Body of pancreas (tissue), 4 donors: ENCODE results near the gene CNIH2. TPM values are rescaled to one million over a fixed set of nuclear protein-coding genes. Genes with fewer than 3 reads are reported as not detected.
A peak's percentile ranks its signal among the peaks of the same experiment; 100 is the strongest.

Experiments
- ATAC-seq: fragments of 150-250 bp; one replicate; pipeline ENCODE4 v1.9.1; 2016
- DNase-seq, 4 donors: peaks; one replicate each; pipeline ENCODE4 v3.0.0-alpha.2; 2019
- H3K27ac ChIP-seq, 4 donors: fragments of 200-600 bp; sonication (generic); 1 replicate in 3 of 4; 2 replicates in 1 of 4; pipeline versions ENCODE4 v1.5.1 to v1.6.1; 2016 to 2019; ENCODE audit warnings: mild to moderate bottlenecking in 1 of 4, mixed read lengths in 1 of 4, moderate library complexity in 1 of 4
- H3K27me3 ChIP-seq, 2 donors: fragments of 200-600 bp; sonication (generic); one replicate each; pipeline ENCODE4 v1.6.0; 2016; ENCODE audit warnings: mild to moderate bottlenecking in 1 of 2
- H3K36me3 ChIP-seq, 2 donors: fragments of 200-600 bp; sonication (generic); replicated peaks in 1 of 2; 2 replicates each; pipeline ENCODE4 v1.5.1; 2016; ENCODE audit warnings: low read depth in 2 of 2; ENCODE audit not compliant: insufficient read depth in 1 of 2
- H3K4me1 ChIP-seq: fragments of 200-600 bp; sonication (generic); one replicate; pipeline ENCODE4 v1.6.0; 2016
- H3K4me3 ChIP-seq, 2 donors: fragments of 200-600 bp; sonication (generic); 1 replicate in 1 of 2; 2 replicates in 1 of 2; pipeline ENCODE4 v1.5.1; 2016 to 2019
- H3K9me3 ChIP-seq, 3 donors: fragments of 200-600 bp; sonication (generic); 1 replicate in 2 of 3; 2 replicates in 1 of 3; pipeline ENCODE4 v1.5.1; 2016
- POLR2A ChIP-seq, 3 donors: fragments of 450-650 bp; IDR thresholded peaks; one replicate each; pipeline ENCODE4 v1.6.1; 2016; ENCODE audit warnings: antibody characterized with exemption in 3 of 3, mild to moderate bottlenecking in 2 of 3
- WGBS, 2 donors: methylation state at CpG; one replicate each; pipeline ENCODE4 v1.1.5; 2017; 5-methylcytosine and 5-hydroxymethylcytosine counted together
- intact Hi-C: fragments of 100-400 bp; cut with DNase I; formaldehyde crosslinking; loops from one replicate; pipeline ENCODE4 v1.15.1; 2023
- total RNA-seq, 2 donors: library from RNA; depleted of rRNA; stranded (reverse); fragments of >200 nt; gene quantifications; one replicate each; pipeline ENCODE4 v1.1.0, GENCODE V29; 2016
- TF ChIP-seq, protein P1 (sequence below), 7 experiments: fragments of 450-650 bp in 4 of 7; fragments of 200-600 bp in 3 of 7; sonication (generic) in 3 of 7; IDR thresholded peaks; one replicate each; pipeline ENCODE4 v1.5.1; 2016 to 2019; ENCODE audit warnings: antibody characterized with exemption in 7 of 7

The CNIH2 gene
- total RNA-seq, 2 donors from 2014 or later: 3.6 to 4.6 TPM

DNA sequence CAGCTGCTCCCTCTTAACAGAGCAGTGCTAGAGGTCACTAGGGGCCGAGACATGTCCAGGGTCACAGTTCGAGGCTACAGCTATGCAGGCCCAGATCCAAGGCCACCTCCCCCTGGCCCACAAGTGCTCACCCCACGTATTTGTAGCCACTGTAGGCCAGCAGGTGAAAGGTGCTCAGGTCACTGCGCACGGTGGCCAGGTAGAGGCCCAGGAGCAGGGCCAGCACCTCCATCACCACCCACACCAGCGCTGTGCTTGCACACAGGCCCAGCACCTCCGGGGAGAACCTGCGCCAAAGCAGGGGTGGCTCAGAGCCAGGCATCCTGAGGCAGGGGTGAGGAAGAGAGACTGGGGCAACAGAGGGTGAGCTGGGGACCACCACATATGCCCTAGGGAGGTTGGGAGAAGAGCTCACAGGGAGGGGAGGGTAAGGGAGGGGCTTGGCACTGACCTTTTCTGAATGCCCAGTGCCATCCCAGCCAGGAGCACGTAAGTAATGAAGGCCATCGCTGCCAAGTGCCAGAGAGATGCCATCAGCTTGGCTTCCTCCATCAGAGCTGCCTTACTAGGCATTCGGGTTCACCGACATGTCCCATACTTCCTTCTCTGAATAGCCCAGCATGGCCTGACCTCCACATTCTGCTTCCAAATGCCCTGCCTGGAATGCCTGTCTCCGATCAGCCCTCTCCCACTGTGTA lies 7.4 kb downstream of the CNIH2 start:
- 71 to 73% methylated on average over 7 to 12 of the region's 13 CpGs for WGBS, 2 donors
- intact Hi-C loops: no loop called here
- no peak for ATAC-seq

DNA sequence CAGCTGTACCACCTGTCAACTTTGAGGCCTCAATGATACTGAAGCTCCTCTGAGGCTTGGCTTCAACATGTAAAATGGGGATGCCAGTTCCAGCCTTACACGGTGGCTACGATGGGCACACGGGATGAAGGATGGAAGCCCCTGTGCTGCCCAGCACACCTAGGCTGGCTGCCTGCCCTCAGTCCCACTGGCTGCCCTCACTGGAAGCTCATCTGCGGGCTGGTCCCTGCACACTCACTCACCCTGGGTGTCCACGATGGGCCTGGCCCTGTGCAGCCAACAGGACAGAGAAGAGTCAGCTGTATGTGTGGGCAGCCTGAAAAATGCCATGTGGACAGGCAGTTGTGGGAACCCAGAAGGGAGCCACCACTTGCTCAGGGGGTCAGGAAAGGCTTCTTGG lies 8.7 kb downstream of the CNIH2 start:
- Histone ChIP-seq H3K4me3 (no peak overlapping the region), H3K36me3 (peaks cover 0 to 2% of the 10 kb centered on the region in 2 donors), H3K27me3 (no peaks in the 10 kb centered on the region), H3K4me1 (peaks cover 40% of the 10 kb centered on the region), H3K9me3 (no peaks in the 10 kb centered on the region), H3K27ac (no peak overlapping the region)
- TF ChIP-seq, protein P1, sequence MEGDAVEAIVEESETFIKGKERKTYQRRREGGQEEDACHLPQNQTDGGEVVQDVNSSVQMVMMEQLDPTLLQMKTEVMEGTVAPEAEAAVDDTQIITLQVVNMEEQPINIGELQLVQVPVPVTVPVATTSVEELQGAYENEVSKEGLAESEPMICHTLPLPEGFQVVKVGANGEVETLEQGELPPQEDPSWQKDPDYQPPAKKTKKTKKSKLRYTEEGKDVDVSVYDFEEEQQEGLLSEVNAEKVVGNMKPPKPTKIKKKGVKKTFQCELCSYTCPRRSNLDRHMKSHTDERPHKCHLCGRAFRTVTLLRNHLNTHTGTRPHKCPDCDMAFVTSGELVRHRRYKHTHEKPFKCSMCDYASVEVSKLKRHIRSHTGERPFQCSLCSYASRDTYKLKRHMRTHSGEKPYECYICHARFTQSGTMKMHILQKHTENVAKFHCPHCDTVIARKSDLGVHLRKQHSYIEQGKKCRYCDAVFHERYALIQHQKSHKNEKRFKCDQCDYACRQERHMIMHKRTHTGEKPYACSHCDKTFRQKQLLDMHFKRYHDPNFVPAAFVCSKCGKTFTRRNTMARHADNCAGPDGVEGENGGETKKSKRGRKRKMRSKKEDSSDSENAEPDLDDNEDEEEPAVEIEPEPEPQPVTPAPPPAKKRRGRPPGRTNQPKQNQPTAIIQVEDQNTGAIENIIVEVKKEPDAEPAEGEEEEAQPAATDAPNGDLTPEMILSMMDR (IDR thresholded peaks at IDR 0.05): no peak
- TF ChIP-seq POLR2A (IDR thresholded peaks at IDR 0.05): no peak
- WGBS, 2 donors: 70 to 86% methylated on average over 2 to 5 of the region's 5 CpGs
- ATAC-seq (no peak), DNase-seq (no peak)
- intact Hi-C loops: no loop called here

More for the DNA sequence above, 7.4 kb downstream of the CNIH2 start:
- Histone ChIP-seq H3K9me3 (no peaks in the 10 kb centered on the region), H3K4me1 (peaks cover 32% of the 10 kb centered on the region), H3K36me3 (peaks cover 0 to 2% of the 10 kb centered on the region in 2 donors), H3K27ac (no peak overlapping the region), H3K27me3 (no peaks in the 10 kb centered on the region), H3K4me3 (no peak overlapping the region)
- no peak for DNase-seq
- TF ChIP-seq, protein P1 (IDR thresholded peaks at IDR 0.05): no peak
- no peak for TF ChIP-seq POLR2A (IDR thresholded peaks at IDR 0.05)

DNA sequence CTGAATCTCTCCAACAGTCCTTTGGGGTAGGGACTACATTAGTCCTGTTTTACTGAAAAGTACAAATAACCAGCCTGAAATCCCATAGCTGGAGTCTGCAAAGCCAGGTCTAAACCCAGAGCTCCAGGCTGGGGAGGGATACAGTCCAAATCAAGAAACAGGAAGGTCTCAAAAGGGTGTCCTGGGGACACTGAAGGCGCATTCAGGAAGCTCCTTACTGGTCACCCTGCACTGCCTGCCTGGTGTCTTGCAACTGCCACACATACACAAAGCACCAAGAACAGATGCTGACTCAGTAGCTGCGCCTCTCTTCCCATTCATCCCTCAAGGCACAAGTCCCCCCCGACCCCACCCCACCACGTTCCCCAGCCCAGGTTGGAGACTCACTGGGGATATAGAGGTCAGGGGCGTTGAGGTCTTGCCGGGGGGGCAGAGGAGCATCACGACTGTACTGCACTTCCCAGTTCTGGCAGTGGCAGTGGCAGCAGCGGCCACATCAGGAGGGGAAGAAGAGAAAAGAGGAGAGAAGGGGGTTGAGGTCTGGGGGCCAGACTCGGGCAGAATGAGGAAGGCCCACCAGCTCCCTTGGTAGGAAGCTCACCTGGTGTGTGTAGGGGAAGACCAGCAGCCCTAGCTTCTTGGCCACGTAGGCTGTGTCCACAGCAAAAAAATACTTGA lies 9.4 kb downstream of the CNIH2 start:
- ATAC-seq (no peak), DNase-seq (no peak)
- 56 to 68% methylated on average over 10 of the region's 10 CpGs for WGBS, 2 donors
- Histone ChIP-seq H3K27ac (peak overlapping the region in 1 of 4 donors; percentile 99), H3K4me3 (no peak overlapping the region), H3K27me3 (no peaks in the 10 kb centered on the region), H3K9me3 (no peaks in the 10 kb centered on the region), H3K36me3 (peaks cover 0 to 2% of the 10 kb centered on the region in 2 donors), H3K4me1 (peaks cover 46% of the 10 kb centered on the region)
- TF ChIP-seq, protein P1 (IDR thresholded peaks at IDR 0.05): no peak
- TF ChIP-seq POLR2A (IDR thresholded peaks at IDR 0.05): no peak
- intact Hi-C loops: no loop called here

DNA sequence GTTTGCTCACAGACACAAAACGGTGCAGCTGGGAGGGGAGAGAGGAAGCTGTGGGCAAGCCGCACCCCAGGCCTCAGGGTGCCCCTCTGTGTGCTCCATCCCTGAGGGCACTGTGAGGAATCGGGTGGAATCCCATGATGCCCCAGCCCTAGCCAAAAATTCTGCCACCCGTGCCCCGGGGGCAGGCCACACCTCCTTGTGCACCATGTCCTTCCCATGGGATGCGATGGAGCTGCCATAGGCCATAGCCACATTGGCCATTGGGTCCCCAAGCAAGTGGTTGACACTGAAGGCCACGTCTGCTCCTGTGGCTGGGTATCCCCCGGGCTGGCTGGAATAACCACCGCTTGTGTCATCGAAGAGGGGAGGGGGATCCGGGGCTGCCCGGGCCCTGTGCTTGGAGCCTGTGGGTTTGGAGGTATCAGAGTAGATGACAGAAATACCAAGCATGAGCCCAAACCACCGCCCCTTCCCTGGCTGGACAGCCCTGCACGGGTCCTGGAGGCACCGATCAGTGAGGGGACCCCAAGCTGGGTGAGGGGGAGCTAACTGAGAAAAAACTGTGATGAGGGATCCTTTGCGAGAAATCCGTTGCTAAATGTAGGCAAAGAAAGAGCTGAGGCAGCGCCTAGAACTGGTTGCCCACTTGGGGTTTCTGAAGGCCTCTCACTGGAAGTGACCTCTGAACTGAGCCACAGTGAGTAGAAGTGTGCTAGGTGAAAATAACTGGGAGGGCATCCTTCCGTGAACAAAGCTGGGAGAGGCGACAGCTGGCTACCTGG lies 10.1 kb downstream of the CNIH2 start:
- no peaks in the 10 kb centered on the region for H3K9me3 ChIP-seq
- TF ChIP-seq, protein P1 (IDR thresholded peaks at IDR 0.05): no peak
- no peak for TF ChIP-seq POLR2A (IDR thresholded peaks at IDR 0.05)
- WGBS, 2 donors: 28 to 32% methylated on average over 17 to 20 of the region's 20 CpGs
- DNase-seq (peak in 1 of 4 donors; percentile 28), ATAC-seq (no peak)
- H3K36me3 ChIP-seq: peaks cover 0 to 2% of the 10 kb centered on the region in 2 donors
- H3K27me3 ChIP-seq: no peaks in the 10 kb centered on the region
- peak overlapping the region; percentile 96 to 99 (median 98) for H3K27ac ChIP-seq
- peak overlapping the region; percentile 65 to 66 for H3K4me3 ChIP-seq
- peaks cover 45% of the 10 kb centered on the region for H3K4me1 ChIP-seq
- intact Hi-C loops: no loop called here
